GM19099 (cell line): ENCODE measurements around the gene SLC9A9.

ENCODE experiments used
- POLR2A ChIP-seq: IDR thresholded peaks from 3 replicates; pipeline ENCODE4 v1.6.1; 2011; ENCODE audit warnings: low read depth; ENCODE audit not compliant: insufficient read length; ENCODE audit errors: extremely low read depth

SLC9A9 gene

GRCh38 chr3:143698682-143699303 is 149.5 kb downstream of the SLC9A9 start:
- no peak for TF ChIP-seq POLR2A

DNA sequence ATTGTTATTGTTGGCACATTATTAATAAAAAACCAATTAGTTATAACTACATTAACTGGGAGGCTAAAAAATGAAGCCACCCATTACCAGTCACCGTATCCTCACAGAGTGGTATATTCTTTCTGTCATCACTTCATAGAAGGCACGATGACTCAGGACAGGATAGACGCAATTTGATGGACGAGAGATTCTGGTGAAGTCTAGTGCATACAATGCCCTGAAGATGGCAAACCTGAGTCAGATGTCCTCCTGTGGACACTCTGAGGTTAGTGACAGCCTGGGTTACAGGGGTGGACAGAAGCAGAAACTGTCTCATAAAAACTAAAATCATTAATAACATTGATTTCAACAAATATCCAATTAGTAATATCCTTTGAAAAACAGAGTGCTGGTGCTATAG is 150.3 kb downstream of the SLC9A9 start:
- no peak for TF ChIP-seq POLR2A

GRCh38 chr3:143693506-143693905 is 154.8 kb downstream of the SLC9A9 start:
- TF ChIP-seq POLR2A: no peak

GRCh38 chr3:143686638-143687197 is 161.6 kb downstream of the SLC9A9 start:
- no peak for TF ChIP-seq POLR2A

GRCh38 chr3:143685491-143685890 is 162.8 kb downstream of the SLC9A9 start:
- no peak for TF ChIP-seq POLR2A

DNA sequence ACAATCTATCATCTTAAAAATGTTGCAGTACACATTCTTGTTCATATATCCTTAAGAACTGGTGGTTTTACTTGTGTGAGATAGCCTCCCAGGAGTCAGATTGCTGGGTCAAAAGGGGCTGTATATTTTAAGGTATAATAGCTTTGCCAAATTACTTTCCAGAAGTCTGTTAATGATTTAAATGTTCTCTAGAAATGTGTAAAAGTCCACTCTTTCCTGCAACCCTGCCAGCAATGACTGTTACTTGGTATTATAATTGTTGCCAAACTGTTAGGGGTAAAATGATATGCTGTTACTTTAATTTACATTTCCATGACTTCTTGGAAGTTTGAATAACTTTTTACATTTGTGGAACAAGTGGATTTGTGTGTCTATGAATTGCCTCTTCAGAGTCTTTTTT is 170.8 kb downstream of the SLC9A9 start:
- TF ChIP-seq POLR2A: no peak

DNA sequence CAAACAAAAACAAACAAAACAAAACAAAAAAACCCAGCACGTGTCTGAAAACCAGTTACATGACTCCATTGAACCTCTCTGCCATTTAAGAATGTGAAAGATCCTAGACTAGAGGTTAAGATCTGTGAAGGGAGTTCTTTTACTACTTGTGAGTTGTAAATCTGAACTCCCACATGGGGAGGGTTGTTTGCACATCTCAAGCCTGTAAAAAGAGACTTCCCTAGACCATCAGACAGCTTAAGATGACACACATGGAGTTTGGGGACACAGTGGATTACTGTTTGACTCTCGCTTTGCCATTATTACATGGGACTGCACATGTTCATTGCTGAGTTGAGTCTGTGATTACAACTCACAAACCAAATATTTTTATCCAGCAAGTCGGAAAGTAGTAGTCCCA is 171.5 kb downstream of the SLC9A9 start:
- no peak for TF ChIP-seq POLR2A

GRCh38 chr3:143676021-143676420 is 172.2 kb downstream of the SLC9A9 start:
- no peak for TF ChIP-seq POLR2A

DNA sequence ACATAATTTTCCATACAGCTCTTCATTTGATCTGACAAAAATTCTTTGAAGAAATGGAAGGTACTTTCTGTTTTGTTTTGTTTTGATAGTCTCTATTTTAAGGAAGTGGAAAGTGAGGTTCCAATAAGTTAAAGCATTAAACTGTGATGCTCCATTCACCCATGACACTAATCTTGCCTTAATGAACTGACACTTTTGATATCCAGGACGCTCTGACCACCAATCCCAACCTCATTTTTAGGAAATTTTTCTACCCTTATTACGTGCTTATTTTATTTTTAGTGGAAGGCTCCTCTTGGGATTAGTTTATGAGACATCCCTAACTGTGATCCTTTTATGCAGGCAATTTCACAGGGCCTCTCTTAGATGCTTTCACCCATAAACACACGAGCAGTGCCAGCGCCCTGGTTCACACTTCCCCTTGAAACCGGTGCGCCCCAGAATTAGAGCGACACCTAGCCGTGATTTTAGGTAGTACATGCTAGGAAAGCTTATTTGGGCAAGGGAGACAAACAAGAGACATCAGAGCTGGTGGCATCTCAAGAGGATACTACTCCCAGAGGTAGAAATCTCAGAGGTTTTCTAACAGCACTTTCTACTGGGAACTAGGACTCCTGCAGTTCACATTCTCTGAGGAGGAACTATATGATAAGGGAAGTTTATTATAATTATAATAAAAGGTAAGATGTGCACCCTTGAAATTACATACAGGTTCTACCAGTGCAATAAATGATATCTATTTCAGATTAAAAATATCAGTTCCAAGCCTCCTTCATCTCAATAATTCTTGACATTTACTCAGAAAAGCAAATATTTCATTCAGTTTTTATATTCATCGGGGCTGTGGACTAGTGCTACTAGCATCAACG is 173.9 kb downstream of the SLC9A9 start:
- TF ChIP-seq POLR2A: no peak

DNA sequence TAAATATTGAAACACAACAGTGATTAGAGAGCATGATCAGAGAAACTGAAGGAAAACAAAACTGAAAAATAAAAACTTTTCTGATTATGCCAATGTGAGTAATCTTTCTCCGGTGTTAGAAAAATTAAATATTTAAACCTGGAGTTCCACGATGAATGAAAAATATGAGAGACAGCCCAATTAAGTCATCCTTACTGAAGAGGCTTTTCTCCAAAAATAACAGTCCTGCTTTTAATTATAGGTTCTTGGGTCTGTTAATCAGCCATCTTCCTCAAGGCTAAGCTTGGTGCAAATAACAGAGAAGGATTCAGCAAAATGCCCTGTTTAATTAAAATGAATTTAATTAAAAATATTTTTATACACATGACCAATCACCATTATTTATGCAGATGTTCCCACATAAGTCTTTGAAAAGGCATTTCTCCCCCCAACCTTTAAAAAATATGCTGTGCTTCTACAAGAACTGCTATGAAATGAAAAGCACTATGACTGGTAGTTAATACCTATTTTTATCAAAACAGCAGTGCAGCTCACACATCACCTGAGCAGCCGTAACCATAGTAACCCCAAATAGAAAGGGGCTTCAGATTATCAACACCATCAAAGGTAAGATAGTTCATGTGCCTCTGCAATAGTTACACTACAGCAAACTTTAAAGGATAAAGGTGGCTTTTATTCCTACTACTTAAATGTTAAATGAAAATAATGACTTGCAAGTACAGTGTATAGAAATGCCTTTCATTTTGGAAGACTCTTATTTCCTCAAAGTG is 175.7 kb downstream of the SLC9A9 start:
- TF ChIP-seq POLR2A: no peak

GRCh38 chr3:143671626-143672025 is 176.6 kb downstream of the SLC9A9 start:
- TF ChIP-seq POLR2A: no peak

DNA sequence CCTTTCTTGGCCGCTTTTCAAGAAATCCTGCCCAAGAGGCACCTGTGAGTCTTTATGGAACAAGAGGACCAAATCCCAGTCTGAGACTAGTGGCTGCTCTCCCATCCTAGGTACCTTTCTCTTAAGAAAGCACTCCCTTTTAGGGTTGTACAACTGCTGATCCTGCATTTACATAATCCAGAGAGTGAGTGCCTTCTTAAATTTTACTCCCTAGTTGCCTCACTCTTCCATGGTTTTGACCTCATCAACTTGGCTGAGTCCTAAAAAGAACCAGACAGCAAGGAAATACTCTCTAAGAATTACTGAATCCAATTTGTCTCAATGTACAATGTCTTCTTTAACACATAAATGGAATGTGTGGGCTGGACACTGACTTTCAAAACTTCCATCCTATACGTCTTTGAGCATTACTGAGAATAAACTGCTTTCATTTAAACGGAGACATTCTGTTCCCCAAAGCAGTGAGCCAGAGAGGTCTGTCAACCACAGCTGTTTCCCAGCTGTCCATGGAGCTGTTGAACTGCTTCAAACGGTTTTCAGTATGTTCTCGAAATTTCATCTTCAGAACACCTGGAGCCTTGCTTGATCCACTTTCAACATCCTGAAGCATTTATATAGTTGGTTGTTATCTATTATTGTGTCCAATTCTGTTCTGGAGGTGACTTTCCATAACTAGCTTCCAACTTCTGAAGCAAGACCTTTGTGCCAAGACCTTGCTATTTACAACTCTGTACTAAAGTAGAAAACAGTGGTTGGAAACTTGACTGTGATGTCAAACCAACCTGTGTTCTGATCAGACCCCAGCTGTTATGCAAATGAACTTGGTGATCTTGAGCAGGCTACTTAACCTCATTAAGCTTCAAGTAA is 179.1 kb downstream of the SLC9A9 start:
- no peak for TF ChIP-seq POLR2A

DNA sequence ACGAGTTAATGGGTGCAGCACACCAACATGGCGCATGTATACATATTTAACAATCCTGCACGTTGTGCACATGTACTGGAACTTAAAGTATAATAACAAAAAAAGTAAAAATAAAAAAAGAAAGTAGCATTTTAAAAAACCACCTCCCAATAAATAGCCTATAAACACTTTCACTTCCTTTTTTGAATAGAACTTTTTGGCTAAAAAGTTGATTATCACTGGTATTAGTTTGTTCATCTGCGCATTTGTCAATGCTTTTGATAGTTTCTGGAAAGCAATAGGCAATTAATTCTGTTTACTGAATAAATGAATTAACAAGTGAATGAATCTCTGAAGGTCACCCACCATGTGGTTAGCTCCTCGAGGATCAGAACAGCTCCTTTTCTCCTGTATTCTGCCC is 179.9 kb downstream of the SLC9A9 start:
- TF ChIP-seq POLR2A: no peak

DNA sequence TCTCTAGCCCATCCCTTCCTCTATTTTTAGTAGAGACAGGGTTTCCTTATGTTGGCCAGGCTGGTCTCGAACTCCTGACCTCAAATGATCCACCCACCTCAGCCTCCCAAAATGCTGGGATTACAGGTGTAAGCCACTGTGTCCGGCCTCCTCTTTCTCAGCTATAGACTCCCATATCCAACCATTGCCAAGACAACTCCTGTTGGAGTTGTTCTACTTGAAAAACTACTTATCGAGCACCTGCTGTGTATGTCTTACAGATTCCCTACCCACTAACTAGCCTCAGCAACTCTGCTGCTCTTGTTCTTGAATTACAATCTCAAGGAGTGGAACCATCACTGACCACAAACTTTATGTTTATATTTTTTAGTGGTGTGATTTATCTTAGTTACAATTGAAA is 186.6 kb downstream of the SLC9A9 start:
- no peak for TF ChIP-seq POLR2A
